BE2C (cell line): ENCODE data around the gene OR51D1.

Source experiments
- DNase-seq: peaks from one replicate; pipeline ENCODE4 v3.0.0-alpha.2; 2020
- H3K27me3 ChIP-seq: fragments of 250-450 bp; sonication (Bioruptor Pico); 2 replicates; pipeline ENCODE4 v1.5.1; 2020; ENCODE audit warnings: mild to moderate bottlenecking
- H3K36me3 ChIP-seq: fragments of 250-450 bp; sonication (Bioruptor Pico); 2 replicates; pipeline ENCODE4 v1.5.1; 2020; ENCODE audit warnings: mild to moderate bottlenecking
- H3K4me1 ChIP-seq: fragments of 250-450 bp; sonication (Bioruptor Pico); 2 replicates; pipeline ENCODE4 v1.5.1; 2020
- H3K4me3 ChIP-seq: 2 replicates; pipeline ENCODE4 v1.5.1; 2011; ENCODE audit warnings: low read depth, low read length
- H3K9me3 ChIP-seq: fragments of 250-450 bp; sonication (Bioruptor Pico); 2 replicates; pipeline ENCODE4 v1.5.1; 2020
- TF ChIP-seq, protein P1 (sequence below): IDR thresholded peaks from 2 replicates; pipeline ENCODE4 v1.5.1; 2012; ENCODE audit warnings: mild to moderate bottlenecking, low read depth, low read length

The OR51D1 gene

GRCh38 chr11:4671741-4672140 lies 34.5 kb downstream of the OR51D1 start:
- no peak for DNase-seq
- Histone ChIP-seq H3K36me3 (no peaks in the 10 kb centered on the region), H3K9me3 (no peaks in the 10 kb centered on the region), H3K27me3 (no peaks in the 10 kb centered on the region), H3K4me1 (no peaks in the 10 kb centered on the region), H3K4me3 (no peak overlapping the region)
- TF ChIP-seq, protein P1, sequence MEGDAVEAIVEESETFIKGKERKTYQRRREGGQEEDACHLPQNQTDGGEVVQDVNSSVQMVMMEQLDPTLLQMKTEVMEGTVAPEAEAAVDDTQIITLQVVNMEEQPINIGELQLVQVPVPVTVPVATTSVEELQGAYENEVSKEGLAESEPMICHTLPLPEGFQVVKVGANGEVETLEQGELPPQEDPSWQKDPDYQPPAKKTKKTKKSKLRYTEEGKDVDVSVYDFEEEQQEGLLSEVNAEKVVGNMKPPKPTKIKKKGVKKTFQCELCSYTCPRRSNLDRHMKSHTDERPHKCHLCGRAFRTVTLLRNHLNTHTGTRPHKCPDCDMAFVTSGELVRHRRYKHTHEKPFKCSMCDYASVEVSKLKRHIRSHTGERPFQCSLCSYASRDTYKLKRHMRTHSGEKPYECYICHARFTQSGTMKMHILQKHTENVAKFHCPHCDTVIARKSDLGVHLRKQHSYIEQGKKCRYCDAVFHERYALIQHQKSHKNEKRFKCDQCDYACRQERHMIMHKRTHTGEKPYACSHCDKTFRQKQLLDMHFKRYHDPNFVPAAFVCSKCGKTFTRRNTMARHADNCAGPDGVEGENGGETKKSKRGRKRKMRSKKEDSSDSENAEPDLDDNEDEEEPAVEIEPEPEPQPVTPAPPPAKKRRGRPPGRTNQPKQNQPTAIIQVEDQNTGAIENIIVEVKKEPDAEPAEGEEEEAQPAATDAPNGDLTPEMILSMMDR = no peak

- no peak overlapping the region for H3K4me3 ChIP-seq
- no peaks in the 10 kb centered on the region for H3K27me3 ChIP-seq
- DNase-seq = no peak
- TF ChIP-seq, protein P1 = no peak
- no peaks in the 10 kb centered on the region for H3K9me3 ChIP-seq
- no peaks in the 10 kb centered on the region for H3K36me3 ChIP-seq
- H3K4me1 ChIP-seq = no peaks in the 10 kb centered on the region
Measured at GRCh38 chr11:4672470-4672869, 35.2 kb downstream of the OR51D1 start.

DNA sequence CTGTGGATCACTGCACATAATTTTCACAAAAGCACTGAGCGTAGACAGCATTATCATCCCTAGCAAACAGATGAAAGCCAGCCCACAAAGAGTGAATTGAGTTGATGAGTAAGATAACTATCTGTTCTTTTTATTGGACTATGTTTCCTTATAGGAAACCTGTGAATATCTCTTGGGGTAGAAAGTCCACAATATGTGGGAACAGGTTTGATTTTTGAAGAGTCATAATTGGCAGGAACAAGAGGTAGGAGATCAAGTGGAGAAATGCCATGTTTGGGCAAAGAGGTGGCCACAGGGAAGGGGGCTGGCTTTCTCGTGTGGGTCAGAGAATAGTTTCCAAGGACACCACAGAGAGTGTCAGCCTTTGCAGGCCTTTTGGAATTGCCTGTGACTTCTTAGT lies 36.5 kb downstream of the OR51D1 start:
- Histone ChIP-seq H3K27me3 (no peaks in the 10 kb centered on the region), H3K9me3 (no peaks in the 10 kb centered on the region), H3K4me1 (no peaks in the 10 kb centered on the region), H3K4me3 (no peak overlapping the region), H3K36me3 (no peaks in the 10 kb centered on the region)
- no peak for DNase-seq
- TF ChIP-seq, protein P1 = no peak

- Histone ChIP-seq H3K27me3 (no peaks in the 10 kb centered on the region), H3K36me3 (no peaks in the 10 kb centered on the region), H3K4me1 (no peaks in the 10 kb centered on the region), H3K4me3 (no peak overlapping the region), H3K9me3 (no peaks in the 10 kb centered on the region)
- TF ChIP-seq, protein P1 = no peak
- no peak for DNase-seq
Measured at GRCh38 chr11:4677948-4678347, 40.7 kb downstream of the OR51D1 start.

GRCh38 chr11:4680341-4680740 lies 43.1 kb downstream of the OR51D1 start:
- Histone ChIP-seq H3K36me3 (no peaks in the 10 kb centered on the region), H3K4me3 (no peak overlapping the region), H3K27me3 (no peaks in the 10 kb centered on the region), H3K4me1 (no peaks in the 10 kb centered on the region), H3K9me3 (no peaks in the 10 kb centered on the region)
- no peak for DNase-seq
- TF ChIP-seq, protein P1 = no peak

- Histone ChIP-seq H3K4me1 (no peaks in the 10 kb centered on the region), H3K36me3 (no peaks in the 10 kb centered on the region), H3K9me3 (no peaks in the 10 kb centered on the region), H3K4me3 (no peak overlapping the region), H3K27me3 (no peaks in the 10 kb centered on the region)
- no peak for DNase-seq
- TF ChIP-seq, protein P1 = no peak
Measured at GRCh38 chr11:4682623-4683419, 45.5 kb downstream of the OR51D1 start.
